Psoas muscle (tissue), 8 donors: Measurements from ENCODE around the gene ANAPC7. TPM values are rescaled to one million over a fixed set of nuclear protein-coding genes. Genes with fewer than 3 reads are reported as not detected.
"Not testable (repeated sequence)": the region's sequence is repeated elsewhere in the genome, so short reads cannot be mapped to it uniquely, and the experiment has no call there.

Experiments
- ATAC-seq, 4 donors: fragments of 200-7000 bp; cut with Tn5 transposase; one replicate each; pipeline ENCODE4 v1.9.1; 2020; ENCODE audit warnings: moderate library complexity in 3 of 4, mild to moderate bottlenecking in 2 of 4
- DNase-seq, 2 donors: peaks; one replicate each; pipeline ENCODE4 v3.0.0-alpha.2; 2020
- H3K27ac ChIP-seq: fragments of 200-600 bp; one replicate; pipeline ENCODE4 v1.8.0; 2022
- H3K27me3 ChIP-seq, 3 donors: fragments of 200-600 bp in 1 of 3; one replicate each; pipeline versions ENCODE4 v1.6.1 to v1.8.0; 2013 to 2022; ENCODE audit warnings: low read length in 2 of 3, mild to moderate bottlenecking in 2 of 3, moderate library complexity in 1 of 3; ENCODE audit not compliant: insufficient read depth in 3 of 3
- H3K36me3 ChIP-seq, 2 donors: fragments of 200-600 bp in 1 of 2; one replicate each; pipeline versions ENCODE4 v1.6.1 to v1.8.0; 2013 to 2022; ENCODE audit warnings: low read depth in 1 of 2, mild to moderate bottlenecking in 1 of 2, moderate library complexity in 1 of 2; ENCODE audit not compliant: insufficient read depth in 1 of 2
- H3K4me1 ChIP-seq: fragments of 200-600 bp; one replicate; pipeline ENCODE4 v1.8.0; 2022
- H3K4me3 ChIP-seq: fragments of 200-600 bp; one replicate; pipeline ENCODE4 v1.8.0; 2022; ENCODE audit warnings: mild to moderate bottlenecking
- H3K9me3 ChIP-seq: fragments of 200-600 bp; one replicate; pipeline ENCODE4 v1.8.0; 2022
- CTCF ChIP-seq: fragments of 200-600 bp; IDR thresholded peaks from one replicate; pipeline ENCODE4 v1.8.0; 2022; ENCODE audit warnings: antibody characterized with exemption
- WGBS, 3 donors: extraction: QIAGEN DNeasy Blood & Tissue Kit; methylation state at CpG; one replicate each; pipeline versions ENCODE4 v1.1.6 to v1.1.7; 2013; 5-methylcytosine and 5-hydroxymethylcytosine counted together
- intact Hi-C, 2 donors: fragments of 100-400 bp; cut with DNase I; formaldehyde crosslinking; loops; one replicate each; pipeline versions ENCODE4 v1.11.0 to v1.14.2; 2022
- polyA plus RNA-seq, 3 donors: library from polyadenylated mRNA; stranded (reverse); fragments of 200-250 nt; gene quantifications; one replicate each; pipeline ENCODE4 v1.2.3, GENCODE V29; 2013
- total RNA-seq, 4 donors: library from RNA; stranded (reverse); fragmentation: NEBNext Ultra II Directional in 2 of 4; extraction: Animal tissue kit (Norgen Biotek cat#: 25700) in 2 of 4; gene quantifications; one replicate each; pipeline versions ENCODE4 v1.2.1 to v1.2.4, GENCODE V29; 2021 to 2023
- donor health status: healthy with polysubstance abuse.
- donor health status: DM: no; HTN: no; CAD: no; lungs with moderate emphysema.
- donor health status: Bipolar disorder and iron deficiency.
- donor health status: healthy.
- donor health status: DM: yes; HTN: yes; CAD: no.
- donor health status: DM: no; HTN: no; CAD: no.
- donor health status: DM: no; HTN: no; CAD: no.
- donor health status: DM: yes; HTN: yes; CAD: no.

ANAPC7 gene
- total and polyA plus RNA-seq, 7 donors = 20.8 to 43.9 (median 35.1) TPM

- peaks cover 0 to 25% of the 10 kb centered on the region in 2 donors for H3K36me3 ChIP-seq
- ATAC-seq (peak; percentile 75 to 85 (median 83)), DNase-seq (peak; percentile 66 to 85)
- H3K4me1 ChIP-seq = peaks cover 6% of the 10 kb centered on the region
- 16 to 18% (median 17%) methylated on average over 21 of the region's 21 CpGs for WGBS, 3 donors
- intact Hi-C loops = no loop called here
- no peaks in the 10 kb centered on the region for H3K9me3 ChIP-seq
- TF ChIP-seq CTCF = no peak
- no peaks in the 10 kb centered on the region for H3K27me3 ChIP-seq
- H3K4me3 ChIP-seq = peak overlapping the region; percentile 96
- peak overlapping the region; percentile 95 for H3K27ac ChIP-seq
Observed at GRCh38 chr12:110403976-110404682, 621 bp upstream of the ANAPC7 start.

- Histone ChIP-seq H3K36me3 (peaks cover 18 to 97% of the 10 kb centered on the region in 2 donors), H3K9me3 (no peaks in the 10 kb centered on the region), H3K27ac (no peak overlapping the region), H3K4me1 (peaks cover 15% of the 10 kb centered on the region), H3K4me3 (no peak overlapping the region), H3K27me3 (no peaks in the 10 kb centered on the region)
- ATAC-seq = no peak
- intact Hi-C loops = no loop called here
- no peak for TF ChIP-seq CTCF
- no peak for DNase-seq
- WGBS, 3 donors = 95 to 98% (median 95%) methylated on average over 4 of the region's 4 CpGs
Observed at GRCh38 chr12:110382683-110383082, 20.8 kb downstream of the ANAPC7 start.

- no peak overlapping the region for H3K4me3 ChIP-seq
- no peaks in the 10 kb centered on the region for H3K27me3 ChIP-seq
- WGBS, 3 donors = 44 to 57% (median 46%) methylated on average over 2 of the region's 2 CpGs
- intact Hi-C loops = no loop called here
- peaks cover 14 to 99% of the 10 kb centered on the region in 2 donors for H3K36me3 ChIP-seq
- TF ChIP-seq CTCF = no peak
- H3K4me1 ChIP-seq = peaks cover 15% of the 10 kb centered on the region
- peak overlapping the region; percentile 83 for H3K27ac ChIP-seq
- H3K9me3 ChIP-seq = no peaks in the 10 kb centered on the region
- no peak for DNase-seq
- ATAC-seq = peak in 3 of 4 donors; percentile 71 to 81 (median 72)
Observed at GRCh38 chr12:110379631-110380030, 23.9 kb downstream of the ANAPC7 start.

- WGBS, 3 donors = 61 to 79% (median 65%) methylated on average over 3 of the region's 3 CpGs
- H3K36me3 ChIP-seq = peaks cover 14 to 99% of the 10 kb centered on the region in 2 donors
- H3K9me3 ChIP-seq = no peaks in the 10 kb centered on the region
- DNase-seq (no peak), ATAC-seq (peak in 3 of 4 donors; percentile 59 to 77 (median 67))
- no peaks in the 10 kb centered on the region for H3K27me3 ChIP-seq
- H3K4me1 ChIP-seq = peaks cover 15% of the 10 kb centered on the region
- H3K4me3 ChIP-seq = no peak overlapping the region
- H3K27ac ChIP-seq = peak overlapping the region; percentile 83
- TF ChIP-seq CTCF = no peak
- intact Hi-C loops = no loop called here
Observed at GRCh38 chr12:110379197-110379596, 24.3 kb downstream of the ANAPC7 start.

- H3K4me3 ChIP-seq, DNase-seq, ATAC-seq, intact Hi-C loops, H3K27me3 ChIP-seq, H3K9me3 ChIP-seq: not testable (repeated sequence)
- Histone ChIP-seq H3K36me3 (peaks cover 17 to 99% of the 10 kb centered on the region in 2 donors), H3K4me1 (peaks cover 23% of the 10 kb centered on the region), H3K27ac (peak overlapping the region; percentile 83)
- 76 to 83% (median 78%) methylated on average over 17 of the region's 17 CpGs for WGBS, 3 donors
Observed at GRCh38 chr12:110378131-110378790, 25.2 kb downstream of the ANAPC7 start.
